A549 (cell line): ENCODE results near the gene ZP1. TPM values are rescaled to one million over a fixed set of nuclear protein-coding genes. Genes with fewer than 3 reads are reported as not detected.

Experiments
- ATAC-seq, 2 experiments: fragments of 200-7000 bp in 1 of 2; fragments of >200 bp in 1 of 2; cut with Nextera tagmentation in 1 of 2; cut with Tn5 transposase in 1 of 2; 3 replicates each; pipeline versions ENCODE4 v1.8.0 to v1.9.1; 2018 to 2020; ENCODE audit warnings: mild to moderate bottlenecking in 1 of 2, moderate library complexity in 1 of 2
- CTCF ChIA-PET: fragments of 300-600 bp; sonication (Branson Sonifier 250); formaldehyde crosslinking; extraction: SDS; loops from one replicate; lab custom pipeline; 2021; ENCODE audit warnings: antibody characterized with exemption, inconsistent platforms; lab: Yijun Ruan, JAX
- POLR2A ChIA-PET: fragments of 350-600 bp; formaldehyde crosslinking; extraction: SDS; loops from one replicate; lab custom pipeline; 2021; ENCODE audit warnings: antibody characterized with exemption, inconsistent platforms; lab: Yijun Ruan, JAX
- DNase-seq, 2 experiments: peaks; one replicate each; pipeline versions ENCODE4 v3.0.0 to v3.0.0-alpha.2; 2011 to 2016; ENCODE audit warnings: low read depth in 1 of 2, low spot score in 1 of 2
- FAIRE-seq: peaks from 2 replicates; lab custom pipeline; 2011; peaks lifted over from hg19 to GRCh38; lab: Jason Lieb, UNC
- H3K27ac ChIP-seq, 2 experiments: fragments of >200 bp; sonication (Bioruptor Twin); formaldehyde crosslinking; 3 replicates each; pipeline ENCODE4 v1.5.1; 2016 to 2017
- H3K4me1 ChIP-seq: fragments of >200 bp; sonication (Bioruptor Twin); formaldehyde crosslinking; 3 replicates; pipeline ENCODE4 v1.6.1; 2016
- H3K4me2 ChIP-seq: fragments of >200 bp; sonication (Bioruptor Twin); formaldehyde crosslinking; 3 replicates; pipeline ENCODE4 v1.6.1; 2016
- H3K4me3 ChIP-seq: fragments of >200 bp; sonication (Bioruptor Twin); formaldehyde crosslinking; 3 replicates; pipeline ENCODE4 v1.5.1; 2016
- H3K9me3 ChIP-seq: fragments of >200 bp; sonication (Bioruptor Twin); formaldehyde crosslinking; 3 replicates; pipeline ENCODE4 v1.6.1; 2016
- EP300 ChIP-seq, 2 experiments: fragments of >200 bp; sonication (Bioruptor Twin); formaldehyde crosslinking; IDR thresholded peaks; 2 replicates in 1 of 2; 3 replicates in 1 of 2; pipeline ENCODE4 v1.6.1; 2016 to 2017
- JUN ChIP-seq, 2 experiments: fragments of >200 bp; sonication (Bioruptor Twin); formaldehyde crosslinking; IDR thresholded peaks; 2 replicates in 1 of 2; 3 replicates in 1 of 2; pipeline ENCODE4 v1.6.1; 2016 to 2017
- KDM1A ChIP-seq: fragments of 200-600 bp; sonication (generic); IDR thresholded peaks from 2 replicates; pipeline ENCODE4 v1.6.1; 2016; ENCODE audit warnings: low read depth, mild to moderate bottlenecking
- MAX ChIP-seq: IDR thresholded peaks from 2 replicates; pipeline ENCODE4 v1.6.1; 2012
- MYC ChIP-seq: IDR thresholded peaks from 2 replicates; pipeline ENCODE4 v1.6.1; 2012; ENCODE audit warnings: mild to moderate bottlenecking, inconsistent platforms, low read length, improper control_type of control experiment, borderline replicate concordance
- NR3C1 ChIP-seq: fragments of >200 bp; sonication (Bioruptor Twin); formaldehyde crosslinking; IDR thresholded peaks from 3 replicates; pipeline ENCODE4 v1.6.1; 2017
- POLR2A ChIP-seq: IDR thresholded peaks from 2 replicates; pipeline ENCODE4 v1.6.1; 2012; ENCODE audit warnings: mild to moderate bottlenecking, low read length
- RARB ChIP-seq: fragments of 250-450 bp; sonication (Bioruptor Pico); IDR thresholded peaks from 2 replicates; pipeline ENCODE4 v1.8.0; 2021; ENCODE audit warnings: mild to moderate bottlenecking, moderate library complexity
- RFX5 ChIP-seq: fragments of 450-650 bp; IDR thresholded peaks from 2 replicates; pipeline ENCODE4 v1.7.1; 2014; ENCODE audit warnings: antibody characterized with exemption, mild to moderate bottlenecking, moderate library complexity
- TFCP2L1 ChIP-seq: fragments of 250-450 bp; sonication (Bioruptor Pico); IDR thresholded peaks from 2 replicates; pipeline ENCODE4 v1.5.0; 2021; ENCODE audit warnings: mild to moderate bottlenecking
- ZFP36 ChIP-seq: fragments of 450-650 bp; IDR thresholded peaks from 2 replicates; pipeline ENCODE4 v1.6.1; 2014; ENCODE audit warnings: borderline replicate concordance; ENCODE audit not compliant: partially characterized antibody
- WGBS: methylation state at CpG from one replicate; pipeline ENCODE4 v1.1.6; 2017; ENCODE audit errors: missing lambda C conversion rate; 5-methylcytosine and 5-hydroxymethylcytosine counted together
- polyA plus RNA-seq, 4 experiments: library from polyadenylated mRNA; depleted of rRNA in 3 of 4; stranded (reverse); fragments of >200 nt; fragmentation: RNase III in 1 of 4; extraction: RNeasy Plus Mini Kit Qiagen cat#74134 plus additional on column Dnase treatment in 1 of 4; gene quantifications; 2 replicates in 3 of 4; 3 replicates in 1 of 4; pipeline ENCODE4 v1.2.3, GENCODE V29; 2011 to 2017
- TF ChIP-seq, protein P1 (sequence below): IDR thresholded peaks from 2 replicates; pipeline ENCODE4 v1.6.1; 2012; ENCODE audit warnings: low read depth, borderline replicate concordance
- TF ChIP-seq, protein P2 (sequence below): fragments of 250-450 bp; sonication (Bioruptor Pico); IDR thresholded peaks from 2 replicates; pipeline ENCODE4 v1.5.0; 2021; ENCODE audit warnings: mild to moderate bottlenecking, moderate library complexity, borderline replicate concordance
- TF ChIP-seq, protein P3 (sequence below): fragments of >200 bp; sonication (Bioruptor Twin); formaldehyde crosslinking; IDR thresholded peaks from 3 replicates; pipeline ENCODE4 v1.6.1; 2016
- TF ChIP-seq, protein P4 (sequence below): fragments of >200 bp; sonication (Bioruptor Twin); formaldehyde crosslinking; IDR thresholded peaks from 2 replicates; pipeline ENCODE4 v1.6.1; 2016
- TF ChIP-seq, protein P5 (sequence below): fragments of >200 bp; sonication (Bioruptor Twin); formaldehyde crosslinking; IDR thresholded peaks from 3 replicates; pipeline ENCODE4 v1.5.1; 2016

The ZP1 gene
- polyA plus RNA-seq, 2 of the 4 experiments (the other 2 are of a cell fraction): 0.06 to 0.30 TPM

- H3K9me3 ChIP-seq: no peaks in the 10 kb centered on the region
- peak overlapping the region in 1 of 2 experiments; percentile 97; a peak in 4 of 6 replicates for H3K27ac ChIP-seq
- H3K4me2 ChIP-seq: peak overlapping the region; percentile 90
- H3K4me3 ChIP-seq: peak overlapping the region; percentile 70; the same call in 2 of the 3 replicates
- ATAC-seq (peak in 1 of 2 experiments; percentile 20; a peak in 3 of 6 replicates), FAIRE-seq (no peak), DNase-seq (no peak)
- peaks cover 25% of the 10 kb centered on the region for H3K4me1 ChIP-seq
- CTCF ChIA-PET: interaction anchor here (1.2 to 2.1 kb wide), 6 partner anchors 9 to 93 kb away, joined by 3 to 8 read pairs (median 5); partner anchors contain the start of gene TMEM109
- 50% methylated on average over 2 of the region's 6 CpGs for WGBS
- POLR2A ChIA-PET: interaction anchor here (1.1 to 1.6 kb wide), 2 partner anchors 8 to 10 kb away, joined by 5 to 6 read pairs; partner anchors contain the start of gene TMEM109
- TF ChIP-seq RARB (CRISPR knock-in tag) (no peak), NR3C1 (no peak), EP300 (IDR thresholded peaks at IDR 0.05) (no peak)
Measured at GRCh38 chr11:60923800-60924109, 56.4 kb downstream of the ZP1 start.

DNA sequence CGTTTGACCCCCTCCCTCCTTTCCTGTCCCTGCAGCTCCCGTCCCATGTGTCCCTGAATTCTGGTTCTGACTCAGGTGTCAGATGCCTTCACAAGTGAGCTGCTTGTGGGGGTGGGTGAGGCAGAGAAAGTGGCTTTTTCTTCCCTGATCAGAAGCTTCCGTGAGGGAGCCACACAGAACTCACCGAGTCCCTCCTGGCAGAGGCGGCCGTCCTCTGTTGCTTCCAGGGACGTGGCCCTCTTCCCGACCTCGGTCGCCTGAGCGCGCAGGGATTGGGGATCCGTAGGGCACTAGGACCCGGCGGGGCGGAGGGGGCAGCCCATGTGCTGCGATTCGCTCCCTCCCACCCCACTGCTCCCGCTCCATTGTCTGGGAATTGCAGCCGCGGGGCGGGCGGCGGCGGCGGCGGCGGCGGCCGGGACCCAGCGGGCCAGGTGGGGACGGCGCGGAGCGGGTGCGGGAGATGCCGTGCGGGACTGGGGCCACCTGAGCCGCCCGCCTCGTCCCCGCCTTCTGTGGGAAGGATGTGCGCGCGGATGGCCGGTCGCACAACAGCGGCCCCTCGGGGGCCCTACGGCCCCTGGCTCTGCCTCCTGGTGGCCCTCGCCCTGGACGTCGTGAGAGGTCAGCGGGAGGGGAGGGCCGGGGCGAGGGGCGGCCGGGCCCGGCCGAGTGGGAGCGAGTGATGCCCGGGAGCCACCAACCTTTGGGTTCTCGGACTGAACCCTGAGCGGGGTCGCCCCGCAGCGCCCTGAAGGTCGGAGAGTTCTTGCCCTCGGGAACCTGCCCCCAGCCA, 57.0 kb downstream of the ZP1 start, which contains the start of gene TMEM132A:
Gene TMEM132A (plus strand): TSS at position 351 of the 796 bp plus-strand sequence. CDS start 174 bp downstream, at position 525.
- peak; percentile 68 to 93 for DNase-seq
- WGBS: under 1% methylated on average over 16 of the region's 69 CpGs
- CTCF ChIA-PET: interaction anchor here (1.2 to 2.1 kb wide), 5 partner anchors 9 to 93 kb away, joined by 3 to 8 read pairs (median 6); partner anchors contain the start of gene TMEM109

More for the DNA sequence above, 57.0 kb downstream of the ZP1 start, which contains the start of gene TMEM132A:
- Histone ChIP-seq H3K4me3 (peak within 1 kb of the TSS; percentile 70), H3K9me3 (no peaks in the 10 kb centered on the region), H3K27ac (peak within 1 kb of the TSS; percentile 82 to 97), H3K4me2 (peak within 1 kb of the TSS; percentile 90), H3K4me1 (peaks cover 20% of the 10 kb centered on the region)
- POLR2A ChIA-PET: interaction anchor here (1.1 to 1.6 kb wide), 2 partner anchors 9 to 11 kb away, joined by 5 to 6 read pairs; partner anchors contain the start of gene TMEM109
- peak; percentile 24 for TF ChIP-seq ZFP36
- peak in 1 of 2 experiments; percentile 67; a peak in 2 of 5 replicates for TF ChIP-seq JUN (IDR thresholded peaks at IDR 0.05)
- TF ChIP-seq, protein P1, sequence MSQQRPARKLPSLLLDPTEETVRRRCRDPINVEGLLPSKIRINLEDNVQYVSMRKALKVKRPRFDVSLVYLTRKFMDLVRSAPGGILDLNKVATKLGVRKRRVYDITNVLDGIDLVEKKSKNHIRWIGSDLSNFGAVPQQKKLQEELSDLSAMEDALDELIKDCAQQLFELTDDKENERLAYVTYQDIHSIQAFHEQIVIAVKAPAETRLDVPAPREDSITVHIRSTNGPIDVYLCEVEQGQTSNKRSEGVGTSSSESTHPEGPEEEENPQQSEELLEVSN: peak; percentile 85
- TF ChIP-seq, protein P2, sequence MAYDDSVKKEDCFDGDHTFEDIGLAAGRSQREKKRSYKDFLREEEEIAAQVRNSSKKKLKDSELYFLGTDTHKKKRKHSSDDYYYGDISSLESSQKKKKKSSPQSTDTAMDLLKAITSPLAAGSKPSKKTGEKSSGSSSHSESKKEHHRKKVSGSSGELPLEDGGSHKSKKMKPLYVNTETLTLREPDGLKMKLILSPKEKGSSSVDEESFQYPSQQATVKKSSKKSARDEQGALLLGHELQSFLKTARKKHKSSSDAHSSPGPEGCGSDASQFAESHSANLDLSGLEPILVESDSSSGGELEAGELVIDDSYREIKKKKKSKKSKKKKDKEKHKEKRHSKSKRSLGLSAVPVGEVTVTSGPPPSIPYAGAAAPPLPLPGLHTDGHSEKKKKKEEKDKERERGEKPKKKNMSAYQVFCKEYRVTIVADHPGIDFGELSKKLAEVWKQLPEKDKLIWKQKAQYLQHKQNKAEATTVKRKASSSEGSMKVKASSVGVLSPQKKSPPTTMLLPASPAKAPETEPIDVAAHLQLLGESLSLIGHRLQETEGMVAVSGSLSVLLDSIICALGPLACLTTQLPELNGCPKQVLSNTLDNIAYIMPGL (CRISPR knock-in tag): no peak
- TF ChIP-seq, protein P3, sequence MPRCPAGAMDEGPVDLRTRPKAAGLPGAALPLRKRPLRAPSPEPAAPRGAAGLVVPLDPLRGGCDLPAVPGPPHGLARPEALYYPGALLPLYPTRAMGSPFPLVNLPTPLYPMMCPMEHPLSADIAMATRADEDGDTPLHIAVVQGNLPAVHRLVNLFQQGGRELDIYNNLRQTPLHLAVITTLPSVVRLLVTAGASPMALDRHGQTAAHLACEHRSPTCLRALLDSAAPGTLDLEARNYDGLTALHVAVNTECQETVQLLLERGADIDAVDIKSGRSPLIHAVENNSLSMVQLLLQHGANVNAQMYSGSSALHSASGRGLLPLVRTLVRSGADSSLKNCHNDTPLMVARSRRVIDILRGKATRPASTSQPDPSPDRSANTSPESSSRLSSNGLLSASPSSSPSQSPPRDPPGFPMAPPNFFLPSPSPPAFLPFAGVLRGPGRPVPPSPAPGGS: peak; percentile 44; the same call in 1 of the 3 replicates
- TF ChIP-seq MYC: peak; percentile 85
- no peak for TF ChIP-seq TFCP2L1 (CRISPR knock-in tag)
- TF ChIP-seq MAX: peak; percentile 96
- peak; percentile 52 for TF ChIP-seq POLR2A
- peak; percentile 63; the same call in 1 of the 2 replicates for TF ChIP-seq KDM1A
- TF ChIP-seq, protein P4, sequence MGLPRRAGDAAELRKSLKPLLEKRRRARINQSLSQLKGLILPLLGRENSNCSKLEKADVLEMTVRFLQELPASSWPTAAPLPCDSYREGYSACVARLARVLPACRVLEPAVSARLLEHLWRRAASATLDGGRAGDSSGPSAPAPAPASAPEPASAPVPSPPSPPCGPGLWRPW: no peak
- TF ChIP-seq RFX5: 0 out of 2 replicates have a peak, but pooled peaks have one; percentile 30
- TF ChIP-seq, protein P5, sequence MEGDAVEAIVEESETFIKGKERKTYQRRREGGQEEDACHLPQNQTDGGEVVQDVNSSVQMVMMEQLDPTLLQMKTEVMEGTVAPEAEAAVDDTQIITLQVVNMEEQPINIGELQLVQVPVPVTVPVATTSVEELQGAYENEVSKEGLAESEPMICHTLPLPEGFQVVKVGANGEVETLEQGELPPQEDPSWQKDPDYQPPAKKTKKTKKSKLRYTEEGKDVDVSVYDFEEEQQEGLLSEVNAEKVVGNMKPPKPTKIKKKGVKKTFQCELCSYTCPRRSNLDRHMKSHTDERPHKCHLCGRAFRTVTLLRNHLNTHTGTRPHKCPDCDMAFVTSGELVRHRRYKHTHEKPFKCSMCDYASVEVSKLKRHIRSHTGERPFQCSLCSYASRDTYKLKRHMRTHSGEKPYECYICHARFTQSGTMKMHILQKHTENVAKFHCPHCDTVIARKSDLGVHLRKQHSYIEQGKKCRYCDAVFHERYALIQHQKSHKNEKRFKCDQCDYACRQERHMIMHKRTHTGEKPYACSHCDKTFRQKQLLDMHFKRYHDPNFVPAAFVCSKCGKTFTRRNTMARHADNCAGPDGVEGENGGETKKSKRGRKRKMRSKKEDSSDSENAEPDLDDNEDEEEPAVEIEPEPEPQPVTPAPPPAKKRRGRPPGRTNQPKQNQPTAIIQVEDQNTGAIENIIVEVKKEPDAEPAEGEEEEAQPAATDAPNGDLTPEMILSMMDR: peak; percentile 15; the same call in 1 of the 3 replicates
- ATAC-seq (peak; percentile 79 to 90), FAIRE-seq (no peak)

Other genes with a start within 250 kb of the ZP1 start
- 0.11 TPM in 1 of 2 replicates, not detected in the other for gene MS4A8, start 167.9 kb upstream of the ZP1 start, polyA plus RNA-seq (2011; rRNA removed)
- gene MS4A8, start 167.9 kb upstream of the ZP1 start, polyA plus RNA-seq (2017; fragmentation: RNase III; extraction: RNeasy Plus Mini Kit Qiagen cat#74134 plus additional on column Dnase treatment): not detected in 3 replicates
- gene MS4A18, start 142.8 kb upstream of the ZP1 start, polyA plus RNA-seq (2011; rRNA removed): not detected in 2 replicates
- not detected in 3 replicates for gene MS4A18, start 142.8 kb upstream of the ZP1 start, polyA plus RNA-seq (2017; fragmentation: RNase III; extraction: RNeasy Plus Mini Kit Qiagen cat#74134 plus additional on column Dnase treatment)
- not detected in 2 replicates for gene MS4A15, start 110.7 kb upstream of the ZP1 start, polyA plus RNA-seq (2011; rRNA removed)
- gene MS4A15, start 110.7 kb upstream of the ZP1 start, polyA plus RNA-seq (2017; fragmentation: RNase III; extraction: RNeasy Plus Mini Kit Qiagen cat#74134 plus additional on column Dnase treatment): not detected in 3 replicates
- not detected in 2 replicates for gene MS4A10, start 82.2 kb upstream of the ZP1 start, polyA plus RNA-seq (2011; rRNA removed)
- not detected in 3 replicates for gene MS4A10, start 82.2 kb upstream of the ZP1 start, polyA plus RNA-seq (2017; fragmentation: RNase III; extraction: RNeasy Plus Mini Kit Qiagen cat#74134 plus additional on column Dnase treatment)
- gene CCDC86, start 25.4 kb upstream of the ZP1 start, polyA plus RNA-seq (2011; rRNA removed): 39.8 and 42.8 TPM in 2 replicates
- 67.5 to 74.4 TPM (median 71.1 TPM) in 3 replicates for gene CCDC86, start 25.4 kb upstream of the ZP1 start, polyA plus RNA-seq (2017; fragmentation: RNase III; extraction: RNeasy Plus Mini Kit Qiagen cat#74134 plus additional on column Dnase treatment)
- 0.05 and 0.09 TPM in 2 replicates for gene PTGDR2, start 11.6 kb upstream of the ZP1 start, polyA plus RNA-seq (2011; rRNA removed)
- gene PTGDR2, start 11.6 kb upstream of the ZP1 start, polyA plus RNA-seq (2017; fragmentation: RNase III; extraction: RNeasy Plus Mini Kit Qiagen cat#74134 plus additional on column Dnase treatment): 0.07 to 0.19 TPM (median 0.16 TPM) in 3 replicates
- 41.1 and 51.7 TPM in 2 replicates for gene PRPF19, start 39.0 kb downstream of the ZP1 start, polyA plus RNA-seq (2011; rRNA removed)
- gene PRPF19, start 39.0 kb downstream of the ZP1 start, polyA plus RNA-seq (2017; fragmentation: RNase III; extraction: RNeasy Plus Mini Kit Qiagen cat#74134 plus additional on column Dnase treatment): 175 to 184 TPM (median 177 TPM) in 3 replicates
- gene TMEM109, start 46.6 kb downstream of the ZP1 start, polyA plus RNA-seq (2011; rRNA removed): 40.9 and 58.0 TPM in 2 replicates
- gene TMEM109, start 46.6 kb downstream of the ZP1 start, polyA plus RNA-seq (2017; fragmentation: RNase III; extraction: RNeasy Plus Mini Kit Qiagen cat#74134 plus additional on column Dnase treatment): 88.4 to 93.4 TPM (median 93.0 TPM) in 3 replicates
- gene TMEM132A, start 56.9 kb downstream of the ZP1 start, polyA plus RNA-seq (2011; rRNA removed): 18.1 and 19.5 TPM in 2 replicates
- 87.2 to 91.8 TPM (median 88.0 TPM) in 3 replicates for gene TMEM132A, start 56.9 kb downstream of the ZP1 start, polyA plus RNA-seq (2017; fragmentation: RNase III; extraction: RNeasy Plus Mini Kit Qiagen cat#74134 plus additional on column Dnase treatment)
- not detected in 2 replicates for gene SLC15A3, start 84.6 kb downstream of the ZP1 start, polyA plus RNA-seq (2011; rRNA removed)
- not detected in 3 replicates for gene SLC15A3, start 84.6 kb downstream of the ZP1 start, polyA plus RNA-seq (2017; fragmentation: RNase III; extraction: RNeasy Plus Mini Kit Qiagen cat#74134 plus additional on column Dnase treatment)
- gene CD6, start 104.1 kb downstream of the ZP1 start, polyA plus RNA-seq (2011; rRNA removed): 0.06 TPM in 1 of 2 replicates, not detected in the other
- 0.06 to 0.07 TPM in 2 of 3 replicates, not detected in the other for gene CD6, start 104.1 kb downstream of the ZP1 start, polyA plus RNA-seq (2017; fragmentation: RNase III; extraction: RNeasy Plus Mini Kit Qiagen cat#74134 plus additional on column Dnase treatment)
- 0.04 TPM in 1 of 2 replicates, not detected in the other for gene CD5, start 234.9 kb downstream of the ZP1 start, polyA plus RNA-seq (2011; rRNA removed)
- not detected in 3 replicates for gene CD5, start 234.9 kb downstream of the ZP1 start, polyA plus RNA-seq (2017; fragmentation: RNase III; extraction: RNeasy Plus Mini Kit Qiagen cat#74134 plus additional on column Dnase treatment)